HepG2 (cell line): ENCODE measurements around the gene GTF2A1. TPM values are rescaled to one million over a fixed set of nuclear protein-coding genes. Genes with fewer than 3 reads are reported as not detected.
A peak's percentile ranks its signal among the peaks of the same experiment; 100 is the strongest.

Source experiments
- HDAC2 ChIP-seq: sonication (generic); formaldehyde crosslinking; IDR thresholded peaks from 2 replicates; pipeline ENCODE4 v1.4.0; 2020; ENCODE audit warnings: missing genetic modification reagents
- HMG20B ChIP-seq: conservative IDR thresholded peaks from 2 replicates; pipeline ENCODE4 v1.6.1; 2016; ENCODE audit warnings: missing genetic modification reagents, missing compliant biosample characterization
- JARID2 ChIP-seq: sonication (generic); formaldehyde crosslinking; IDR thresholded peaks from 2 replicates; pipeline ENCODE4 v1.8.1; 2023; ENCODE audit warnings: missing genetic modification reagents, inconsistent platforms; ENCODE audit not compliant: insufficient replicate concordance
- MEF2D ChIP-seq: sonication (generic); formaldehyde crosslinking; IDR thresholded peaks from 2 replicates; pipeline ENCODE4 v1.5.1; 2020; ENCODE audit warnings: mild to moderate bottlenecking, missing genetic modification reagents
- NAIF1 ChIP-seq: sonication (generic); formaldehyde crosslinking; IDR thresholded peaks from 2 replicates; pipeline ENCODE4 v1.5.0; 2020; ENCODE audit warnings: mild to moderate bottlenecking, missing genetic modification reagents, borderline replicate concordance
- NFYB ChIP-seq: sonication (generic); formaldehyde crosslinking; IDR thresholded peaks from 2 replicates; pipeline ENCODE4 v1.4.0; 2020; ENCODE audit warnings: missing genetic modification reagents
- RARA ChIP-seq: IDR thresholded peaks from 2 replicates; pipeline ENCODE4 v1.6.1; 2016; ENCODE audit warnings: missing genetic modification reagents, missing compliant biosample characterization
- RELA ChIP-seq: sonication (generic); formaldehyde crosslinking; IDR thresholded peaks from 2 replicates; pipeline ENCODE4 v1.4.0; 2020; ENCODE audit warnings: missing genetic modification reagents
- SMAD3 ChIP-seq: sonication (generic); formaldehyde crosslinking; IDR thresholded peaks from 2 replicates; pipeline ENCODE4 v1.4.0; 2020; ENCODE audit warnings: missing genetic modification reagents
- SMAD9 ChIP-seq: sonication (generic); formaldehyde crosslinking; IDR thresholded peaks from 2 replicates; pipeline ENCODE4 v1.5.1; 2020; ENCODE audit warnings: mild to moderate bottlenecking, missing genetic modification reagents
- SNRNP70 ChIP-seq: fragments of 200-400 bp; formaldehyde crosslinking; IDR thresholded peaks from 2 replicates; pipeline ENCODE4 v1.6.1; 2017; ENCODE audit warnings: mild to moderate bottlenecking, low read depth, low read length, moderate library complexity
- WIZ ChIP-seq: sonication (generic); formaldehyde crosslinking; IDR thresholded peaks from 2 replicates; pipeline ENCODE4 v1.5.1; 2020; ENCODE audit warnings: mild to moderate bottlenecking, missing genetic modification reagents
- YEATS4 ChIP-seq: sonication (generic); formaldehyde crosslinking; IDR thresholded peaks from 2 replicates; pipeline ENCODE4 v1.4.0; 2020; ENCODE audit warnings: missing genetic modification reagents, borderline replicate concordance
- ZBTB21 ChIP-seq: sonication (generic); formaldehyde crosslinking; IDR thresholded peaks from 2 replicates; pipeline ENCODE4 v1.4.0; 2020; ENCODE audit warnings: missing genetic modification reagents
- ZBTB8A ChIP-seq: sonication (generic); formaldehyde crosslinking; IDR thresholded peaks from 2 replicates; pipeline ENCODE4 v1.4.0; 2020; ENCODE audit warnings: mild to moderate bottlenecking, low read depth, missing genetic modification reagents, borderline replicate concordance
- ZNF326 ChIP-seq: sonication (generic); formaldehyde crosslinking; IDR thresholded peaks from 2 replicates; pipeline ENCODE4 v1.4.0; 2020; ENCODE audit warnings: missing genetic modification reagents, borderline replicate concordance
- ZNF530 ChIP-seq: sonication (generic); formaldehyde crosslinking; IDR thresholded peaks from 2 replicates; pipeline ENCODE4 v1.5.0; 2020; ENCODE audit warnings: low read depth, mild to moderate bottlenecking, missing genetic modification reagents
- ZNF737 ChIP-seq: sonication (generic); formaldehyde crosslinking; IDR thresholded peaks from 2 replicates; pipeline ENCODE4 v1.5.0; 2020; ENCODE audit warnings: missing genetic modification reagents, mild to moderate bottlenecking, borderline replicate concordance
- ZNF781 ChIP-seq: sonication (generic); formaldehyde crosslinking; IDR thresholded peaks from 2 replicates; pipeline ENCODE4 v1.5.1; 2020; ENCODE audit warnings: borderline replicate concordance, mild to moderate bottlenecking, missing genetic modification reagents; ENCODE audit errors: not compliant biosample characterization
- polyA plus RNA-seq, 8 experiments: library from polyadenylated mRNA; depleted of rRNA in 3 of 8; stranded (reverse) in 7 of 8; unstranded in 1 of 8; fragments of >200 nt; fragmentation: Illumina TruSeq in 4 of 8; extraction: Trizol in 4 of 8; gene quantifications; 2 replicates each; pipeline versions ENCODE4 v1.2.1 to v1.2.3, GENCODE V29; 2011 to 2016; ENCODE audit warnings: low read depth in 4 of 8, missing spikeins in 1 of 8, mixed read lengths in 1 of 8; ENCODE audit not compliant: insufficient read depth in 1 of 8
- total RNA-seq, 5 experiments: library from RNA; depleted of rRNA; stranded (reverse); fragments of >200 nt; fragmentation: Illumina TruSeq; extraction: Trizol; gene quantifications; 2 replicates each; pipeline ENCODE4 v1.2.3, GENCODE V29; 2016; ENCODE audit warnings: low read depth in 1 of 5
- TF ChIP-seq, protein P1 (sequence below): sonication (generic); formaldehyde crosslinking; conservative IDR thresholded peaks from 2 replicates; pipeline ENCODE4 v1.4.0; 2020; ENCODE audit warnings: missing genetic modification reagents
- TF ChIP-seq, protein P2 (sequence below): sonication (generic); formaldehyde crosslinking; IDR thresholded peaks from 2 replicates; pipeline ENCODE4 v1.4.0; 2020; ENCODE audit warnings: low read depth, missing genetic modification reagents
- TF ChIP-seq, protein P3 (sequence below): sonication (generic); formaldehyde crosslinking; IDR thresholded peaks from 2 replicates; pipeline ENCODE4 v1.4.0; 2020; ENCODE audit warnings: missing genetic modification reagents, borderline replicate concordance
- TF ChIP-seq, protein P4 (sequence below): sonication (generic); formaldehyde crosslinking; IDR thresholded peaks from 2 replicates; pipeline ENCODE4 v1.5.1; 2020; ENCODE audit warnings: missing genetic modification reagents, mild to moderate bottlenecking, borderline replicate concordance

The GTF2A1 gene
- total and polyA plus RNA-seq, 2 of the 13 experiments (the other 11 are each of a cell fraction or from before 2014, with no cell fraction given), result 14.9 to 17.5 TPM

DNA sequence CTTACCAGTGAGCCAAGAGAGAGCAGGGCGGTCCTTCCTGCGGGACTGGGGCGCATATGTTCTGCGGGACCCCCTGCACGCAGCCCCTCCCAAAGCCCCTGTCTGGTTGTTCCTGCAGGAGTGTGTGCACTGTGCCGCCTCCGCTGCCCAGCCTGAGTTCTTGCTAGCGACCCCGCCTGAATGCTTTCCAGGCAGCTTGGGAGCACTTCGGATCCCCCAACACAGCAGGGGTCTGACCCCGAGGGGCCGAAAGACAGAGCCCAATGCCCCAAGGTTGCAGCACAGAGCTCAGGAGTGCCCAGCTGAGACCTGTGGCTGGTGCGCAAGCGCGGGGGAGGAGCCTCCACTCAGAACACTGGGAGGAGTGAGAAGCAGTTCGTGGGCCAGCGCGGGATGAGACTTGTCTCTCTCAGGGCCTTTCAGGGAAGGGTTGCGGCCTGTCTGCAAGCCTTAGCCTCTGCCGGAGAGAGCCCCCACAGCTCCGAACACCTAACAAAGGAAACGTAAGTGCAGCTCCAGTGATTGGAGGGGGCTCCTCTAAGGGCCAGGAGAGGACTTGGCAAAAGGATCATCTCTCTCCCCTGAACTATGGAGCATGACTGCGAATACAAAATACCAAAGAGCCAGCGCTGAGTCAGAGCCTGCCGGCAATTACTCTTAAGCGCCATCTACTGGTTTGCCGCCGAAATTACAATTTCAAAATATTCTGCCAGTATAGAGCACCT, 50.5 kb downstream of the GTF2A1 start (continued):
- TF ChIP-seq HDAC2 (CRISPR knock-in tag) (peak; percentile 49; the same call in 1 of the 2 replicates), ZBTB21 (CRISPR knock-in tag) (no peak), NFYB (CRISPR knock-in tag) (no peak), SNRNP70 (no peak), ZBTB8A (CRISPR knock-in tag) (0 out of 2 replicates have a peak, but pooled peaks have one; percentile 32), HMG20B (CRISPR knock-in tag) (no peak), RELA (CRISPR knock-in tag) (no peak), ZNF737 (peak; percentile 41; the same call in 1 of the 2 replicates), NAIF1 (CRISPR knock-in tag) (0 out of 2 replicates have a peak, but pooled peaks have one; percentile 41), SMAD9 (CRISPR knock-in tag) (no peak), ZNF781 (CRISPR knock-in tag) (peak; percentile 90), SMAD3 (CRISPR knock-in tag) (no peak; the same call in 1 of the 2 replicates), ZNF530 (CRISPR knock-in tag) (no peak), RARA (CRISPR knock-in tag) (no peak), JARID2 (CRISPR knock-in tag) (no peak), MEF2D (CRISPR knock-in tag) (no peak; the same call in 1 of the 2 replicates), WIZ (no peak), YEATS4 (CRISPR knock-in tag) (peak; percentile 62), ZNF326 (CRISPR knock-in tag) (no peak)
- TF ChIP-seq, protein P1, sequence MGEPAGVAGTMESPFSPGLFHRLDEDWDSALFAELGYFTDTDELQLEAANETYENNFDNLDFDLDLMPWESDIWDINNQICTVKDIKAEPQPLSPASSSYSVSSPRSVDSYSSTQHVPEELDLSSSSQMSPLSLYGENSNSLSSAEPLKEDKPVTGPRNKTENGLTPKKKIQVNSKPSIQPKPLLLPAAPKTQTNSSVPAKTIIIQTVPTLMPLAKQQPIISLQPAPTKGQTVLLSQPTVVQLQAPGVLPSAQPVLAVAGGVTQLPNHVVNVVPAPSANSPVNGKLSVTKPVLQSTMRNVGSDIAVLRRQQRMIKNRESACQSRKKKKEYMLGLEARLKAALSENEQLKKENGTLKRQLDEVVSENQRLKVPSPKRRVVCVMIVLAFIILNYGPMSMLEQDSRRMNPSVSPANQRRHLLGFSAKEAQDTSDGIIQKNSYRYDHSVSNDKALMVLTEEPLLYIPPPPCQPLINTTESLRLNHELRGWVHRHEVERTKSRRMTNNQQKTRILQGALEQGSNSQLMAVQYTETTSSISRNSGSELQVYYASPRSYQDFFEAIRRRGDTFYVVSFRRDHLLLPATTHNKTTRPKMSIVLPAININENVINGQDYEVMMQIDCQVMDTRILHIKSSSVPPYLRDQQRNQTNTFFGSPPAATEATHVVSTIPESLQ, result no peak
- TF ChIP-seq, protein P2, sequence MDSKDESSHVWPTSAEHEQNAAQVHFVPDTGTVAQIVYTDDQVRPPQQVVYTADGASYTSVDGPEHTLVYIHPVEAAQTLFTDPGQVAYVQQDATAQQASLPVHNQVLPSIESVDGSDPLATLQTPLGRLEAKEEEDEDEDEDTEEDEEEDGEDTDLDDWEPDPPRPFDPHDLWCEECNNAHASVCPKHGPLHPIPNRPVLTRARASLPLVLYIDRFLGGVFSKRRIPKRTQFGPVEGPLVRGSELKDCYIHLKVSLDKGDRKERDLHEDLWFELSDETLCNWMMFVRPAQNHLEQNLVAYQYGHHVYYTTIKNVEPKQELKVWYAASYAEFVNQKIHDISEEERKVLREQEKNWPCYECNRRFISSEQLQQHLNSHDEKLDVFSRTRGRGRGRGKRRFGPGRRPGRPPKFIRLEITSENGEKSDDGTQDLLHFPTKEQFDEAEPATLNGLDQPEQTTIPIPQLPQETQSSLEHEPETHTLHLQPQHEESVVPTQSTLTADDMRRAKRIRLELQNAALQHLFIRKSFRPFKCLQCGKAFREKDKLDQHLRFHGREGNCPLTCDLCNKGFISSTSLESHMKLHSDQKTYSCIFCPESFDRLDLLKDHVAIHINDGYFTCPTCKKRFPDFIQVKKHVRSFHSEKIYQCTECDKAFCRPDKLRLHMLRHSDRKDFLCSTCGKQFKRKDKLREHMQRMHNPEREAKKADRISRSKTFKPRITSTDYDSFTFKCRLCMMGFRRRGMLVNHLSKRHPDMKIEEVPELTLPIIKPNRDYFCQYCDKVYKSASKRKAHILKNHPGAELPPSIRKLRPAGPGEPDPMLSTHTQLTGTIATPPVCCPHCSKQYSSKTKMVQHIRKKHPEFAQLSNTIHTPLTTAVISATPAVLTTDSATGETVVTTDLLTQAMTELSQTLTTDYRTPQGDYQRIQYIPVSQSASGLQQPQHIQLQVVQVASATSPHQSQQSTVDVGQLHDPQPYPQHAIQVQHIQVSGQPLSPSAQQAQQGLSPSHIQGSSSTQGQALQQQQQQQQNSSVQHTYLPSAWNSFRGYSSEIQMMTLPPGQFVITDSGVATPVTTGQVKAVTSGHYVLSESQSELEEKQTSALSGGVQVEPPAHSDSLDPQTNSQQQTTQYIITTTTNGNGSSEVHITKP (CRISPR knock-in tag), result no peak
- TF ChIP-seq, protein P3, sequence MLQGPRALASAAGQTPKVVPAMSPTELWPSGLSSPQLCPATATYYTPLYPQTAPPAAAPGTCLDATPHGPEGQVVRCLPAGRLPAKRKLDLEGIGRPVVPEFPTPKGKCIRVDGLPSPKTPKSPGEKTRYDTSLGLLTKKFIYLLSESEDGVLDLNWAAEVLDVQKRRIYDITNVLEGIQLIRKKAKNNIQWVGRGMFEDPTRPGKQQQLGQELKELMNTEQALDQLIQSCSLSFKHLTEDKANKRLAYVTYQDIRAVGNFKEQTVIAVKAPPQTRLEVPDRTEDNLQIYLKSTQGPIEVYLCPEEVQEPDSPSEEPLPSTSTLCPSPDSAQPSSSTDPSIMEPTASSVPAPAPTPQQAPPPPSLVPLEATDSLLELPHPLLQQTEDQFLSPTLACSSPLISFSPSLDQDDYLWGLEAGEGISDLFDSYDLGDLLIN (CRISPR knock-in tag), result no peak
- TF ChIP-seq, protein P4, sequence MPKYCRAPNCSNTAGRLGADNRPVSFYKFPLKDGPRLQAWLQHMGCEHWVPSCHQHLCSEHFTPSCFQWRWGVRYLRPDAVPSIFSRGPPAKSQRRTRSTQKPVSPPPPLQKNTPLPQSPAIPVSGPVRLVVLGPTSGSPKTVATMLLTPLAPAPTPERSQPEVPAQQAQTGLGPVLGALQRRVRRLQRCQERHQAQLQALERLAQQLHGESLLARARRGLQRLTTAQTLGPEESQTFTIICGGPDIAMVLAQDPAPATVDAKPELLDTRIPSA (CRISPR knock-in tag), result no peak
